Cardiac muscle cell (in vitro differentiated cells and primary cell): Measurements from ENCODE around the gene CDH4. TPM values are rescaled to one million over a fixed set of nuclear protein-coding genes. Genes with fewer than 3 reads are reported as not detected.

ENCODE experiments used
- DNase-seq, 2 donors: peaks; one replicate each; pipeline versions ENCODE4 v3.0.0 to v3.0.0-alpha.2; 2010 to 2017; ENCODE audit warnings: low read depth in 1 of 2, low spot score in 1 of 2
- H3K27ac ChIP-seq: fragments of 200-600 bp; sonication (generic); 2 replicates; pipeline ENCODE4 v1.5.1; 2016
- H3K27me3 ChIP-seq: fragments of 200-600 bp; sonication (generic); 2 replicates; pipeline ENCODE4 v1.6.0; 2016; ENCODE audit warnings: control low read depth
- H3K36me3 ChIP-seq: fragments of 200-600 bp; sonication (generic); 2 replicates; pipeline ENCODE4 v1.5.1; 2016; ENCODE audit warnings: control low read depth
- H3K4me1 ChIP-seq: fragments of 200-600 bp; sonication (generic); 2 replicates; pipeline ENCODE4 v1.8.1; 2017; ENCODE audit warnings: low read depth, mild to moderate bottlenecking, mixed run types
- H3K4me3 ChIP-seq: fragments of 200-600 bp; sonication (generic); 2 replicates; pipeline ENCODE4 v1.5.1; 2016; ENCODE audit warnings: mild to moderate bottlenecking
- H3K9me3 ChIP-seq: fragments of 200-600 bp; sonication (generic); 2 replicates; pipeline ENCODE4 v1.5.1; 2017; ENCODE audit warnings: low read depth, mild to moderate bottlenecking, control low read depth
- CTCF ChIP-seq: IDR thresholded peaks from 2 replicates; pipeline ENCODE4 v1.5.1; 2012; ENCODE audit warnings: low read depth, mild to moderate bottlenecking, low read length
- polyA plus RNA-seq: library from polyadenylated mRNA; unstranded; fragments of >200 nt; fragmentation: Nextera tagmentation; extraction: Ambion mirVana; gene quantifications from 2 replicates; pipeline ENCODE4 v1.2.1, GENCODE V29; 2016
- total RNA-seq: library from RNA; depleted of rRNA; stranded (reverse); fragments of >200 nt; gene quantifications from 2 replicates; pipeline ENCODE4 v1.2.3, GENCODE V29; 2016

CDH4 gene
- total and polyA plus RNA-seq, 2 experiments from 2014 or later = 0.43 to 0.80 TPM

- no peak for TF ChIP-seq CTCF
- no peak overlapping the region for H3K4me3 ChIP-seq
- no peaks in the 10 kb centered on the region for H3K9me3 ChIP-seq
- no peak for DNase-seq
- H3K36me3 ChIP-seq = no peaks in the 10 kb centered on the region
- no peak overlapping the region for H3K27ac ChIP-seq
- H3K27me3 ChIP-seq = no peaks in the 10 kb centered on the region
- H3K4me1 ChIP-seq = no peaks in the 10 kb centered on the region
Measured at GRCh38 chr20:61694682-61695081, 442.6 kb downstream of the CDH4 start.

DNA sequence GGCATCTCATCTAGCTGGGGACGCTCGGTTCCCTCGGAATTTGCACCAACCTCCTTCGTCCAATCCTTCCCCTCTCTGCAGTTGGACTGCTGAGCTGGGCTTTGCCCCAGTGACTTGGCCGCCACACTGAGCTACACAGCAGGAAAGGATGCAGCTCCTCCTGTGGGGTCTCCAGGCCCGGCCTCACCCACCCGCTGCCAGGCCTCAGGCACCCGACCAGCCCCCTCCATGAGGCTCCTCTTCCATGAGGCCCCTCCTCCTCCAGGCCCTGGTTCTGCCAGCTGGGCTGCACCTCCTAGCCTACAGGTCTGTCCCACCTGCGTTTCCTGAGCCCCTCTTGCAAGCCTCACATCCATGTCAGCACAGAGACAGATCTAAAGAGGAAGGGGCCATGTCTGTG, 443.7 kb downstream of the CDH4 start:
- H3K4me1 ChIP-seq = no peaks in the 10 kb centered on the region
- H3K27ac ChIP-seq = no peak overlapping the region
- no peak for TF ChIP-seq CTCF
- DNase-seq = no peak
- no peaks in the 10 kb centered on the region for H3K36me3 ChIP-seq
- no peaks in the 10 kb centered on the region for H3K9me3 ChIP-seq
- H3K4me3 ChIP-seq = no peak overlapping the region
- no peaks in the 10 kb centered on the region for H3K27me3 ChIP-seq

- no peak overlapping the region for H3K4me3 ChIP-seq
- no peaks in the 10 kb centered on the region for H3K36me3 ChIP-seq
- DNase-seq = no peak
- TF ChIP-seq CTCF = no peak
- no peaks in the 10 kb centered on the region for H3K4me1 ChIP-seq
- no peak overlapping the region for H3K27ac ChIP-seq
- H3K27me3 ChIP-seq = no peaks in the 10 kb centered on the region
- H3K9me3 ChIP-seq = no peaks in the 10 kb centered on the region
Measured at GRCh38 chr20:61696181-61696735, 444.2 kb downstream of the CDH4 start.

DNA sequence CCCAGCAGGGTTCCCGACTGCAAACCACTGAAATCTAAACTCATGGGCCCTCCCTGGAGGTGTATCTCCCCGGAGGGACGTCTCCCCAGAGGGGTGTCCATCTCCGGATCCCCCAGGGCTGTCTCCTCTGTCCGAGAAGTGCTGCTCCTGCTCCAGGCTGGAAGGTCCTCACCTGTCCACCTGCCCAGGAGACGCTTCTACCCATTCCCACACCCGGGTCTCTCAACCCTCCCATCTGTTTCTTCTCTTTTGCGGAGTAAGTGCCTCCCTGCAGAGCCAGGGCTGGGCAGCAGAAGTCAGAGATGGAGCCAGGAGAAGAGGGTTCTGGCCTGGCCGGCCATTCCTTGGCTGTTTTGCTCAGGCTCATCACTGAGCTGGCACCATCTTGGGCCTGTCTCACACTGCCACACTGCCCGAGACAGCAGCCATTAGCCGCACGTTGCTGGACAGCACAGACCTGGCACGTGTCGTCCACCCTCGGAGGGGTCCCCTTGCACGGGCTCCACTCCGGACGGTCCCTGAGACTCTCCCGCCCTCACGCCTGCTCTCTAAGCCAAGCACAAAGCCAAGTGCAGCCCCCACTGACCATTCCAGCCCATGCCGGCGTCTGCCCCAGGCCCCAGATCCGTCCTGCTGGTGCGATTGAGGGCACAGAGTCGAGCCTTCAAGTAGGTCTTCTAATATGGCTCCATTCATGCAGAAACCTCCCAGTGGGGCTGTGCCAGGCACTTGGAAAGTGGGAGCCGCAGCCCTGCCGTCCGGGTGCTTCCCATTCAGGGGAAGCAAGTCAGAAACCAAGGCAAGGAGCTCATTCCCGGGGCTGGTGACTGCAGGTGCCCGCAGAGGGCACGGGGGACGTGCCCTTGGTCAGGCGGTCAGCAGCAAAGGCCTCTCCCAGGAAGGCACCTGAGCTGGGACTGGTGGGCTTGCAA, 445.9 kb downstream of the CDH4 start:
- no peak overlapping the region for H3K4me3 ChIP-seq
- no peaks in the 10 kb centered on the region for H3K36me3 ChIP-seq
- TF ChIP-seq CTCF = no peak
- no peaks in the 10 kb centered on the region for H3K4me1 ChIP-seq
- no peaks in the 10 kb centered on the region for H3K9me3 ChIP-seq
- no peak overlapping the region for H3K27ac ChIP-seq
- no peaks in the 10 kb centered on the region for H3K27me3 ChIP-seq
- DNase-seq = no peak

- Histone ChIP-seq H3K4me1 (no peaks in the 10 kb centered on the region), H3K27ac (no peak overlapping the region), H3K27me3 (no peaks in the 10 kb centered on the region), H3K4me3 (no peak overlapping the region), H3K9me3 (no peaks in the 10 kb centered on the region), H3K36me3 (no peaks in the 10 kb centered on the region)
- DNase-seq = no peak
- TF ChIP-seq CTCF = no peak
Measured at GRCh38 chr20:61698598-61699494, 446.8 kb downstream of the CDH4 start.
